ENCODE data around the gene RPL37.
"Not testable (repeated sequence)": the region's sequence is repeated elsewhere in the genome, so short reads cannot be mapped to it uniquely, and the experiment has no call there.

Gene RPL37

GRCh38 chr5:40826489-40827187, 8.4 kb downstream of the RPL37 start:
- H3K27ac Mint-ChIP-seq: peak overlapping the region; percentile 23
- H3K4me3 Mint-ChIP-seq: no peak overlapping the region
- no peaks in the 10 kb centered on the region for H3K27me3 Mint-ChIP-seq
- H3K36me3 Mint-ChIP-seq: peaks cover 29% of the 10 kb centered on the region
- H3K9me3 Mint-ChIP-seq: no peaks in the 10 kb centered on the region
- peaks cover 30% of the 10 kb centered on the region for H3K4me1 Mint-ChIP-seq

- peaks cover 28% of the 10 kb centered on the region for H3K36me3 Mint-ChIP-seq
- not testable (repeated sequence) for H3K4me3 Mint-ChIP-seq, H3K9me3 Mint-ChIP-seq, H3K27me3 Mint-ChIP-seq
- peaks cover 21% of the 10 kb centered on the region for H3K4me1 Mint-ChIP-seq
- peak overlapping the region; percentile 32 for H3K27ac Mint-ChIP-seq
Measured at GRCh38 chr5:40825461-40826043, 9.5 kb downstream of the RPL37 start.

GRCh38 chr5:40823459-40823858, 11.6 kb downstream of the RPL37 start:
- Mint-ChIP-seq H3K4me1 (peaks cover 10% of the 10 kb centered on the region), H3K4me3 (no peak overlapping the region), H3K27ac (no peak overlapping the region), H3K36me3 (peaks cover 14% of the 10 kb centered on the region), H3K9me3 (no peaks in the 10 kb centered on the region), H3K27me3 (no peaks in the 10 kb centered on the region)

- H3K27me3 Mint-ChIP-seq: no peaks in the 10 kb centered on the region
- H3K27ac Mint-ChIP-seq: no peak overlapping the region
- no peaks in the 10 kb centered on the region for H3K9me3 Mint-ChIP-seq
- H3K4me1 Mint-ChIP-seq: no peaks in the 10 kb centered on the region
- H3K36me3 Mint-ChIP-seq: no peaks in the 10 kb centered on the region
- H3K4me3 Mint-ChIP-seq: no peak overlapping the region
Measured at GRCh38 chr5:40813698-40814281, 21.2 kb downstream of the RPL37 start.

GRCh38 chr5:40812125-40812524, 22.9 kb downstream of the RPL37 start:
- Mint-ChIP-seq H3K27ac (no peak overlapping the region), H3K4me3 (no peak overlapping the region), H3K27me3 (no peaks in the 10 kb centered on the region), H3K4me1 (no peaks in the 10 kb centered on the region), H3K9me3 (no peaks in the 10 kb centered on the region), H3K36me3 (no peaks in the 10 kb centered on the region)

GRCh38 chr5:40801771-40802562, 33.1 kb downstream of the RPL37 start:
- Mint-ChIP-seq H3K4me3 (no peak overlapping the region), H3K4me1 (peaks cover 15% of the 10 kb centered on the region), H3K9me3 (no peaks in the 10 kb centered on the region), H3K27me3 (no peaks in the 10 kb centered on the region), H3K27ac (no peak overlapping the region), H3K36me3 (no peaks in the 10 kb centered on the region)

- no peak overlapping the region for H3K27ac Mint-ChIP-seq
- no peaks in the 10 kb centered on the region for H3K9me3 Mint-ChIP-seq
- peaks cover 42% of the 10 kb centered on the region for H3K4me1 Mint-ChIP-seq
- H3K4me3 Mint-ChIP-seq: peak overlapping the region; percentile 80
- no peaks in the 10 kb centered on the region for H3K27me3 Mint-ChIP-seq
- H3K36me3 Mint-ChIP-seq: peaks cover 7% of the 10 kb centered on the region
Measured at GRCh38 chr5:40799258-40799657, 35.8 kb downstream of the RPL37 start.

- peaks cover 46% of the 10 kb centered on the region for H3K4me1 Mint-ChIP-seq
- H3K4me3 Mint-ChIP-seq: peak overlapping the region; percentile 80
- peak overlapping the region; percentile 89 for H3K27ac Mint-ChIP-seq
- H3K27me3 Mint-ChIP-seq: no peaks in the 10 kb centered on the region
- H3K36me3 Mint-ChIP-seq: peaks cover 10% of the 10 kb centered on the region
- no peaks in the 10 kb centered on the region for H3K9me3 Mint-ChIP-seq
Measured at GRCh38 chr5:40798801-40799210, 36.2 kb downstream of the RPL37 start.

GRCh38 chr5:40798012-40798800, 36.8 kb downstream of the RPL37 start, which contains the start of gene PRKAA1:
Gene PRKAA1 (minus strand): TSS chr5:40798374. CDS start chr5:40798189, 185 bp downstream.
- H3K27ac Mint-ChIP-seq: peak within 1 kb of the TSS; percentile 89
- H3K4me1 Mint-ChIP-seq: peaks cover 52% of the 10 kb centered on the region
- H3K9me3 Mint-ChIP-seq: no peaks in the 10 kb centered on the region
- no peaks in the 10 kb centered on the region for H3K27me3 Mint-ChIP-seq
- peak within 1 kb of the TSS; percentile 91 for H3K4me3 Mint-ChIP-seq
- peaks cover 12% of the 10 kb centered on the region for H3K36me3 Mint-ChIP-seq

- H3K27me3 Mint-ChIP-seq: no peaks in the 10 kb centered on the region
- H3K27ac Mint-ChIP-seq: peak overlapping the region; percentile 89
- peak overlapping the region; percentile 91 for H3K4me3 Mint-ChIP-seq
- H3K4me1 Mint-ChIP-seq: peaks cover 56% of the 10 kb centered on the region
- no peaks in the 10 kb centered on the region for H3K9me3 Mint-ChIP-seq
- peaks cover 12% of the 10 kb centered on the region for H3K36me3 Mint-ChIP-seq
Measured at GRCh38 chr5:40797273-40798011, 37.6 kb downstream of the RPL37 start.

GRCh38 chr5:40796487-40796889, 38.5 kb downstream of the RPL37 start:
- peak overlapping the region; percentile 91 for H3K4me3 Mint-ChIP-seq
- peaks cover 64% of the 10 kb centered on the region for H3K4me1 Mint-ChIP-seq
- peaks cover 12% of the 10 kb centered on the region for H3K36me3 Mint-ChIP-seq
- H3K27me3 Mint-ChIP-seq: no peaks in the 10 kb centered on the region
- H3K27ac Mint-ChIP-seq: no peak overlapping the region
- H3K9me3 Mint-ChIP-seq: no peaks in the 10 kb centered on the region

GRCh38 chr5:40794877-40795276, 40.1 kb downstream of the RPL37 start:
- H3K4me3 Mint-ChIP-seq, H3K9me3 Mint-ChIP-seq, H3K27ac Mint-ChIP-seq, H3K27me3 Mint-ChIP-seq: not testable (repeated sequence)
- H3K36me3 Mint-ChIP-seq: peaks cover 12% of the 10 kb centered on the region
- peaks cover 80% of the 10 kb centered on the region for H3K4me1 Mint-ChIP-seq

- Mint-ChIP-seq H3K36me3 (peaks cover 12% of the 10 kb centered on the region), H3K27ac (peak overlapping the region; percentile 30), H3K4me1 (peaks cover 83% of the 10 kb centered on the region), H3K4me3 (peak overlapping the region; percentile 43)
- H3K27me3 Mint-ChIP-seq, H3K9me3 Mint-ChIP-seq: not testable (repeated sequence)
Measured at GRCh38 chr5:40794340-40794739, 40.7 kb downstream of the RPL37 start.

GRCh38 chr5:40792691-40793090, 42.3 kb downstream of the RPL37 start:
- not testable (repeated sequence) for H3K9me3 Mint-ChIP-seq, H3K27me3 Mint-ChIP-seq, H3K4me3 Mint-ChIP-seq, H3K27ac Mint-ChIP-seq
- Mint-ChIP-seq H3K4me1 (peaks cover 87% of the 10 kb centered on the region), H3K36me3 (peaks cover 16% of the 10 kb centered on the region)

All from activated naive CD4-positive, alpha-beta T cell treated with anti-CD3 and anti-CD28 coated beads, Interleukin-2, amount 50 U/mL, for 24 hours (primary cell).